ENCODE data around the gene GSTM3.

Gene GSTM3

DNA sequence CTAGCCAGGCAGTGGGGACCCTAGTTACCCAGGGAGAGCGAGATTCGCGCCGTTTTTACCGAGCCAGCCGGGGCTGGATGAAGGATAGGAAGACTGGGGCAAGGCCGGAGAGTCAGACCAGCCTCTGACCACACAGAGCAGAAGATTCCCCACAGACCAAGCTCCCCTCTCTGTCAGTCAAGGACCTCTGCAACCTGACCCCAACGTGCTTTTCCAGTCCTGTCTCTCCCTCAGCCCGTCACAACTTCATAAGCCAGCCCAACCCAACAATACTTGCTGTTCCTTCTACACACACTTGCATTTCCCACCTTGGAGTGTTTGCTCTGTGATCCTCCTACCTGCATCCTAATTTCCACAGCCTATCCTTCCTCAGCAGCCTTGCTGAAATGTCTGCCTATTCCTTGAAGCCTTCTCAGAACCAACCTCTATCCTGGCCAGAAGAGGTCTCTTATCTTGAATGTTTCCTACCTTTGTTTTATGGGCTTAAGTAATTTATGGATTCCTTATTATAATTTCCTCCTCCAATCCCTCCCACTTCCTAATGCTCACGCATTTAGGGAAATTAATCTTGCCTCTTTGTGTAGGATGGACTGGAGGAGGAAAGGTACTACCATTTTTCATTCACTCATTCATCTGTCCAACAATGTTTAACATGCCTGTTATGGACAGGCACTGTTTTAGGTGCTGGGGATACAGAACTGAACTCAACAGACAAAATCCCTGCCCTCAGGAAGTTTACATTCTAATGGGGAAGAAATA, at the start of gene GSTM3:
GSTM3 (minus strand) TSS at position 424 of the 759 bp plus-strand sequence. CDS start 751 bp downstream, outside the sequence.
- no peak for DNase-seq
- H3K4me3 Mint-ChIP-seq: peak within 1 kb of the TSS; percentile 45 to 87
- peak within 1 kb of the TSS in 1 of 2 donors; percentile 95 for H3K27ac Mint-ChIP-seq
- ATAC-seq: no peak
- peaks cover 25% of the 10 kb centered on the region for H3K27me3 Mint-ChIP-seq
- no peaks in the 10 kb centered on the region for H3K9me3 Mint-ChIP-seq
- peaks cover 12% of the 10 kb centered on the region for H3K4me1 Mint-ChIP-seq

DNA sequence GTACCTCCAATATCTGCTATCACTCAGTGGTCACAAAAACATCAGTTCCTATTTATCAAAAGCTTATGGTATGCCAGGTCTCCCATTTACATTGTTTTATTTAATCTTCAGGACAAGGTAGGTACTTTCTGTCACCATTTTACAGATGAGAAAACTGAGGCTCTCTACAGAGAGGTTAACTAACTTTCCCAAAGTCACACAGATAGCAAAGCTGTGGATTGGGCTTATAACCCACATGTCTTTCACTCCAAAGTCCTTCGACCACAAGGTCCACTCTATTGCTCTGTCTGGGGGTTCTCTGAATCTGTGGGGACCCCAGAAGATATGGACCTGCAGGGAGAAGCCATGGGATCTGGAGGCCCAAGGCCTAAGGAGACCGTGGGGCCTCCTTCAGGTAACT, 49.5 kb upstream of the GSTM3 start:
- Mint-ChIP-seq H3K27ac (peak overlapping the region; percentile 95 to 97), H3K4me1 (peaks cover 75% of the 10 kb centered on the region), H3K27me3 (no peaks in the 10 kb centered on the region), H3K9me3 (no peaks in the 10 kb centered on the region), H3K4me3 (peak overlapping the region; percentile 51 to 62)
- no peak for ATAC-seq
- no peak for DNase-seq

DNA sequence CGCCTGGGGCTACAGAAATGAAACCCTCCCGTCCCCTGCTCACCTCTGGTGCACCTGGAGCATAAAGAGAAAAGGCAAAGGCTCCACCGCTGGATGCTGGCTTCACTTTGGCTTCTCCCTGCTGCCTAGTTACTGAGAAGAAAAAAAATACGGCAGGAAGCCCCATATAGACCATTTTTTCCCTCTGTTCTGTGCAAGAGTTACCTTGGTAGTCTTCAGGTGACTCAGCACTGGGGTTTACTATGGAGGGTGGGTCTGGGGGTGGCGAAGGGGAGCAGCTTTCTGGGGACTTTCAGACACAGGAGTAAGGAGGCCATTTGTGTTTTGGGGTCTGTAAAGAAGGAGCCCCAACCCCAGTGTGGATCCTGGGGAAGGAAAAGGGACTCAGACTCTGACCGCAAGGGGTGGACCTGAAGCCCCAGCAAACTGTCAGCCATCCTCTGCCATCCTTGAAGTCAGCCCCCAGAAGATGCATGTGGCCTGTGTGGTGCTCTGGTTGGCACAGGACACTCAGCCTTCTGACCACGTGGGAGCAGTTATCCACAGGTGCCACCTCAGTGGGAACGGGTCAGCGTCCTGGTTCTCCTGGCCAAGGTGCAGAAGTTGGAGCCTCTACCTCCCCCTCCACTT, 48.8 kb upstream of the GSTM3 start:
- no peak for DNase-seq
- Mint-ChIP-seq H3K4me1 (peaks cover 72% of the 10 kb centered on the region), H3K4me3 (peak overlapping the region; percentile 16 to 40), H3K9me3 (no peaks in the 10 kb centered on the region), H3K27me3 (no peaks in the 10 kb centered on the region), H3K27ac (peak overlapping the region; percentile 34 to 92)
- ATAC-seq: no peak

DNA sequence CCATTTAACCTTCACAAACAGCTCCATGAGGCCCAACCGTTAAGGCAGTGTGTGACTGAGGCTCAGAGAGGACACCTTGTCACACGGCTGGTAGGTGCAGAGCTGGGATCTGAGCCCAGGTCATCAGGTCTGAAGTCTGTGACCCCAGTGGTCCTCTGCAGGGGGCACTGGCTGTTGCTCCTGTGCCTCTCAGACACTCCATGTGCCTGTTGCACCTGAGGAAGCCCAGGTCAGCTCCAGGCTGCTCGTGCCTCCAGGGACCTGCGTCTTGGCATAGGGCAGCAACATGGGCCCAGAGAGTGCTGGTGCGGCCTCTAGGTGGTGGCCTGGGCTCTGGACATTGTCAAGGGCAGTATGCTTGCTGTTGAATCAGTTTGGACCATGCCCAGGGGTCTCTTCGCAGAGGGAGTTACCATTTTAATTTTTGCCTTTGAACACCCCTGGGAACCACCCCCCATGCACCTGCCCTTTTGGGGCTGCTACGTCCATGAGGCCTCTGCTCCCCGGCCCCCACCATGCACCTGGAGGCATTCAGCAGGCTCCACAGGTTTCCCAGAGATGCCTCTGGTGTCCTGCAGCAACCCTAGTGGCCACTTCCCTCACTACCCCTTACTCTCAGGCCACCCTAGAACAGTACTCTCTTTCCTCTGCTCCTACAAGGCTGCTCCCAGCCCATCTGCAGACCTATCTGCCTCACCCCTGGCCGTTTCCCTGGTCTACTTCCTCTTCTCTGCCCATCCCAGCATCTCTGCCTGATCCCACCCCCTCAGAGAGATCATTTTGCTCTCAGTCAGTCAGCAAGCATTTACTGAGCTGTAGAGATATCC, 48.1 kb upstream of the GSTM3 start:
- Mint-ChIP-seq H3K4me3 (peak overlapping the region; percentile 8 to 16), H3K9me3 (no peaks in the 10 kb centered on the region), H3K27ac (peak overlapping the region; percentile 34 to 92), H3K27me3 (no peaks in the 10 kb centered on the region), H3K4me1 (peaks cover 65% of the 10 kb centered on the region)
- no peak for ATAC-seq
- no peak for DNase-seq

DNA sequence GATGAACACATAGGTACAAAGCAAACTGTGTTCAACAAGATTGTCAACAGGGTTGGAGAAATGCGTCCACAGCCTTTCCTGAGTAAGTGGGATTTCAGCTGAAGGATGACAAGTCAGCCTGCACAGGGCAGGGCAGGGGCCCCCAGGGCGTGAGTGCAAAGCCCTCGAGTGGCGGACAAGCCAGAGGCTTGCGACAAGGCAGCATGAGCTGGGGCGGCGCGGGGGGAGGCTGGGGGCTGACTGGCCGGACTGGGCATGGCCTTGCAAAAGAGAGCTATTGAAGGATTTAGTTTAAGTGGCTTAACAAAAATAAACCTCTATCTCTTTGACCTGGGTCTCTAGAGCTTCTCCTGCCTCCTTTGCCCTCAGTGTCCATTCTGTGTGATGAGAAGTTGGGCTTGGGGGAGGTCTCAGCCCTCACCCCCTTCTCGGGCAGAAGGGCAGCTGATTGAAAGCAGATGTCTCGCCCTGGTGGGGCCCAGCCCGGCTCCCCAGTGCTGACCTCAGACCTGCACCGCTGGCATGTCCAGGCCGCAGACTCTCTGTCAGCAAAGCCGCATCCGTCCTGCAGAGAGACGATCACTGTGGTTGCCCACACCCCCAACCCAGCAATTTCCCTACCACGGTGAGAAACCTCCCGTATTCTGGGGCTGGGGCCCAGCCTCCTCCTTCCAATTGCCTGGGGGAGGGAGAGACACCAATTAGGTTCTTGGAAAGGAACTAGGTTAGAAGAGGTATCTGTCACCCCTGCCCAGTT, 47.2 kb upstream of the GSTM3 start:
- H3K4me3 Mint-ChIP-seq: no peak overlapping the region
- DNase-seq (no peak), ATAC-seq (no peak)
- no peaks in the 10 kb centered on the region for H3K27me3 Mint-ChIP-seq
- no peaks in the 10 kb centered on the region for H3K9me3 Mint-ChIP-seq
- peak overlapping the region in 1 of 2 donors; percentile 61 for H3K27ac Mint-ChIP-seq
- peaks cover 56% of the 10 kb centered on the region for H3K4me1 Mint-ChIP-seq

DNA sequence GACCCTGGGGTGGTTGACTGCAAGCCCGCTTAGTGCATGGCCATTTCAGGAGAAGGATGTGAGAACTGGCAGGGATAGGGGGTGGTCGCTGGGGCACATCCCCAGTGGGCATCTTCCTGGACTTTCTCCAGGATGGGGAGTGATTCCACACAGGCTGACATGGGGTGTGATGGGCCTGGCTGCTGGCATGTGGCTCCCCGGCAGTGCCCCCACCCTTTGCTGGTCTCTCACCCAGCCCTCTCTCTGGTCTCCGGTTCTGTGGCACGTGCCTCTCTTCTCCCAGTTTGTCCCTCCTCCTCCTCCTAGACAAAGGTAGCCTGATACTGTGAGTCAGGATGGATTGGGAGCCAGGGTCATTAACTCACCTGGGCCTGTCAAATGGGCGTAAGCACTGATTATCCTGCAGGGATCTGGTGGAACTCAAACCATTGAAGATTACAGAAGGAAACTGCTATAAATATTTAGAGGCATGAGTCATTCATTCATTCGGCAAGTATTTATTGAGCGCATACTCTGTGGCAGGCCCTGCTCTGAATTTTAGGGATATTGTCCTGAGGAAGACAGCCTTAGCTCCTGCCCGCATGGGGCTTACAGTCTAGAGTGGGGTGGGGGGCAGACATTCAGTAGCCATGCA, 46.5 kb upstream of the GSTM3 start:
- Mint-ChIP-seq H3K27me3 (no peaks in the 10 kb centered on the region), H3K27ac (no peak overlapping the region), H3K9me3 (no peaks in the 10 kb centered on the region), H3K4me1 (peaks cover 49% of the 10 kb centered on the region), H3K4me3 (no peak overlapping the region)
- DNase-seq (no peak), ATAC-seq (no peak)

DNA sequence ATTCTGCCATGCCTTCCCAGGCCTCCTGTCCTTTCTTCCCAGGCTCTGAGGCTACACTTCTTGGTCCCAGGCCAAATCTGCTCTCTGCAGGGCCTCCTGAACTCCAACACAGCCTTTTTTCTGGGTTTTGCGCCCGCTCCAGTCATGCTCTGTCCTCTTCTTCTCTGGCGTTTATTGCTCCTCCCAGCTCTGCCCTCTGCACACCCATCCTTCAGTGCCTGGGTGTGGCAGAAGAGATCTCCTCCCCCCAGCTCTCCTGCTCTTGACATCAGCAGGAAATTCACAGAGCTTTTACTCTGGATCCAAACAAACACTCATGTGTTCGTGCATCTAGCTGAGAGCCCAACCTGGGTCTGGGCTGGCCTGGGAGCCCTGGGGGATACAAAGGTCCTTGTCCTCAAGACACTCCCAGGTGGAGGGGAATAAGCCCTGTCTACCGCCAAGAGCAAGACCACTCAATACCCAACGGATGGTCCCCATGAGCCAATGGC, 45.7 kb upstream of the GSTM3 start:
- Mint-ChIP-seq H3K9me3 (no peaks in the 10 kb centered on the region), H3K27ac (peak overlapping the region; percentile 21 to 77), H3K27me3 (no peaks in the 10 kb centered on the region), H3K4me1 (peaks cover 41% of the 10 kb centered on the region), H3K4me3 (no peak overlapping the region)
- ATAC-seq: no peak
- no peak for DNase-seq

DNA sequence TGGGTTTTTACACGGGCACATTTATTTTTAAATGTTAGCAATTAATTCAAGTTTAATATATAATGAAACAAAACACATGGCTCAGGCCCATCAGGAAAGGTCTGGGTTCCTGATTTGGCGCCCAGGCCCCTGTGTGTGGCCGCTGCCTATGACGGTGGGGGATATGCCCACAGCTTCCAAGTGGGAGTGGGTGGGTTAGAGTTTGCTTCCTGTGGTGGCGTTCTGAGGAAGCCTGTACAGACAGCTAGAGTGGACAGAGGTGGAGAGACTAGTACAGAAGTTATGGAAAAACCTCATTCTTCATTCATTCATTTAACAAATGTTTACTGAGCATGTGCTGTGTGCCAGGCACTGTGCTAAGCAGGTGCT, 45.3 kb upstream of the GSTM3 start:
- Mint-ChIP-seq H3K27me3 (no peaks in the 10 kb centered on the region), H3K4me1 (peaks cover 37% of the 10 kb centered on the region), H3K4me3 (no peak overlapping the region), H3K9me3 (no peaks in the 10 kb centered on the region), H3K27ac (no peak overlapping the region)
- DNase-seq (no peak), ATAC-seq (no peak)

DNA sequence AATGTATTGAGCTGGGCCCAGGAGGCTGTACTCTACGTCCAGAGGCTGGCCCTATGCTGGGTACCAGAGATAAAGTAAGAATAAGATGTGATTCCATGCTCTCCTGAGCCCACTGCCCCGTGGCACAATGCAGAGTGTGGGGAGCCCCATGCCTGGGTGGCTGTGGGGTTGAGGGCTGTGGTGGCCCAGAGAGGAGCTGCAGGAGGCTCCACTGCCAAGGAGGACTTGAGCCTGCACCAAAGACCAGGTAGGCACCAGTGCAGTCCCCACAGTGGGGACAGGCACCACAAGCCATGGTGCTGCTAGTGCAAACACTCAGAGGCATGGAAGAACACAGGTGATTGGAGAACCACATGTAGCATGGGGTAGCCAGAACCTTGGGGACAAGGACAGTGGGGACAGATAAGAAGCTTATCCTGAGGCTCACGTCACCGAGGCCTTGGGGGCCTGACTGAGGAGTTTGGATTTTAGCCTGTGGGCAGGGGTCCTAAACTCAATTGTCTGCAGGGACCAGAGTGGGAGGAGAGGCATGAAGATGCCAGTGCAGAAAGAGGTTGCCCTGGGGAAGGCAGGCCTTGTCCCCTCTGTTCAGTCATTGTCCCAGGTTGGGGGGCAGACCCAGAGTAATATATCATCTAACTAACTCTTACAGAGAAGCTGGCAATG, 44.7 kb upstream of the GSTM3 start:
- DNase-seq (no peak), ATAC-seq (no peak)
- no peak overlapping the region for H3K4me3 Mint-ChIP-seq
- no peaks in the 10 kb centered on the region for H3K9me3 Mint-ChIP-seq
- peaks cover 31% of the 10 kb centered on the region for H3K4me1 Mint-ChIP-seq
- no peak overlapping the region for H3K27ac Mint-ChIP-seq
- no peaks in the 10 kb centered on the region for H3K27me3 Mint-ChIP-seq

DNA sequence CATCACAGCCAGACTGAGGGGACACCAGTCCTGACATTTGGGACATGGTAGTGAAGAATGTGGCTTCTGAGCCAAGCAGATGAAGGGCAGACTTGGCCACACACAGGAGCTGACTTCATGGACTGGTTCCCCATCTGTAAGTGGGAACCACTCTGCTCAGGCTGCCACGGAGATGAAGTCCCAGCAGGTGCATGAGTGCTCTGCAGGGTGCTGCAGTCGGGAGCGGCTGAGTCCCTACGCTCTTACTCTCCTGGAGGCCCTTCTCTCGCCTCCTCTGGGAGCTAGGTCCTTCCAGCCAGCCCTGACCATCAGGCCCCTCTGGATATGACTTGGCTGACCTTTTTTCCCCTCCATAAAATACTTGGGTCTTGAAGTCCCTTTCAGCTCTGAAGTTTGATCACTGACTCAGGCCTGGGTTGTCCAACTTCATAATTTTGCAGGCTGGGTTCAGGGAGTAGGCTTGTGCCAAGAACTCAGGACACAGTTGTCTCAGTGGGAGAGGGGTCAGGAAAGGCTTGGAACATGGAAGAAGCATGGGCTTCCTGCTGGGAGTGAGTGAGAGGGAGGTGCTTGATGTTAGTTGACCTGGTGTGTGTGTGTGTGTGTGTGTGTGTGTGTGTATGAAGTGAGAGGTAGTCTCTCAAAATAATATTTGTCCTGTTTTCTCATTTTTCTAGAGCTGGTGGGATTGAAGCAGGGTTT, 43.9 kb upstream of the GSTM3 start:
- peaks cover 23% of the 10 kb centered on the region for H3K4me1 Mint-ChIP-seq
- H3K27me3 Mint-ChIP-seq: no peaks in the 10 kb centered on the region
- ATAC-seq (no peak), DNase-seq (no peak)
- no peaks in the 10 kb centered on the region for H3K9me3 Mint-ChIP-seq
- H3K27ac Mint-ChIP-seq: peak overlapping the region in 1 of 2 donors; percentile 49
- H3K4me3 Mint-ChIP-seq: no peak overlapping the region

DNA sequence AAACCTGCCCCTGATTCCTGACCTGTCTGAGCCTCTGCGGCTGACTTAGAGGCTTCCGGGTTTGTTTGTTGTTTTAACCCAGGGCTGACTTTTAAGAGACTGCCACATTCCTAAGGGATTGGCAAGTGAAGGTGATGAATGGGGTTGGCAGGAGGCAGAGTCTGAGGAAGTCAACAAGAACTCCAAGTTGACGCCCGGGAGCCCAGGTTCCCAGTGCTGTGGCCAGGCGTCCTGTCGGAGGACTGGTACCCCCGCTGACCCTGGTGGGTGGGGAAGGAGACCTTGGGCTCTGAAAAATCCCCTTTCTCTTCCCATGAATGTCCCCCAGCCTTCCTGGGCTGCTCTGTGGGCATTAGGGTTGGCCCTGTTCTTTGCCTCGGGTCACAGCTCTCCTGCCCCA, 42.6 kb upstream of the GSTM3 start:
- Mint-ChIP-seq H3K4me3 (no peak overlapping the region), H3K27me3 (no peaks in the 10 kb centered on the region), H3K4me1 (peaks cover 10% of the 10 kb centered on the region), H3K27ac (peak overlapping the region in 1 of 2 donors; percentile 89), H3K9me3 (no peaks in the 10 kb centered on the region)
- DNase-seq: no peak
- ATAC-seq: no peak

DNA sequence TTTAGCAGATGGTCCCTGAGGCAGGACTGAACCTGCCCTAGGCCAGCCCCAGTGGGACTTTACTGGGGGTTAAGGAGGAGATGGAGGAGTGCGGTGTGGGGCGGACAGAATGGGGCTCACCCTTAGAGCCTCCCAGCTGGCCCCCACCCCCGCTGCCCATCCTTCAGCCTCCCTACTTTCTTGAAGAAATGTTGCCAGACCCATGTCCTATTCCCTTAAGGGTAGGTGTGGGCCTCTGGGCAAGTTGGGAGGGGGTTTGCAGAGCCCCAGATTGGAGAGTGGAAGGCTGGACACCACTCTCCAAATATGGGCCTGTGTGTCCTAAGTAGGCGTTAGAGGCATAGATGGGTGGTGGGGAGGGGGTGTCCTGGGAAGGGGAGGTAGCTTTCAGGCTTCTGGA, 42.1 kb upstream of the GSTM3 start:
- Mint-ChIP-seq H3K27me3 (no peaks in the 10 kb centered on the region), H3K27ac (peak overlapping the region in 1 of 2 donors; percentile 36), H3K4me1 (peaks cover 8% of the 10 kb centered on the region), H3K9me3 (no peaks in the 10 kb centered on the region), H3K4me3 (no peak overlapping the region)
- DNase-seq (no peak), ATAC-seq (no peak)

DNA sequence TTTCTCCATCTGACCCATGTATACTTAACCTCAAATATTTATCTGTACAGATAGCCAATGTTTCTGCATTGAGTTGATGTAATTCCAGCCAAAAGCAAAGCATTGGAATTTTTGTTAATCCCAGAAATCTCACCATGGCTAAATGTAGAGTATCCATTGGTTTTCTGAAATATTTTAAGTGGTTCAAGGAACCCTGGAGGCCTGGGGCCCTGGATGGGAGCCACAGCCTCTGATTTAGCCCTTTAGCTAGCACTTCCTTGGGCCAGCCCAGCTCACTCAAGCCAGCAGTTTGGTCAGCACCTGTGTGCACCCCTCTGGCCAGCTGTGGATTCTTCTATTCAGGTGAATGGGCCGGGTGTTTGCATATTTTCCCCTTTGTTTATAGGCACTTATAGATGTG, 41.7 kb upstream of the GSTM3 start:
- no peak for DNase-seq
- no peaks in the 10 kb centered on the region for H3K9me3 Mint-ChIP-seq
- H3K4me1 Mint-ChIP-seq: peaks cover 4% of the 10 kb centered on the region
- no peaks in the 10 kb centered on the region for H3K27me3 Mint-ChIP-seq
- H3K4me3 Mint-ChIP-seq: no peak overlapping the region
- no peak for ATAC-seq
- no peak overlapping the region for H3K27ac Mint-ChIP-seq

DNA sequence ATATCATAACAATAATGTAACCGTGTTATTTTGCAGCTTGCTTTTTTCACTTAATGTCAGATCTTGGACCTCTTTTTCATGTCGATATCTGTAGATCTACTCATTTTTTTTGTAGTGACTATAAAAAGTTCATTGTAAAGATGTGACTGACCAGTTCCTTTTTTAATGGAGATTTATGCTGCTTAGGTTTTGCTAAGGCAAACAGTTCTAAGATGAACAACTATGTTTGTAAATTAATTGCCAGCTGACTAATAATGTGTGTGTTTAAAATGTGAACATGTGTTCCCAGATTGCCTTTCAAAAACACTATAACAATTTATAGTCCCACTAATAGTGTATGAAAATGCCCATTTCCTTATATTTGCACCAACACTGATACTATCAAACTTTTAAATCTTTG, 41.0 kb upstream of the GSTM3 start:
- H3K27ac Mint-ChIP-seq: peak overlapping the region in 1 of 2 donors; percentile 48
- no peaks in the 10 kb centered on the region for H3K27me3 Mint-ChIP-seq
- H3K9me3 Mint-ChIP-seq: no peaks in the 10 kb centered on the region
- DNase-seq: no peak
- ATAC-seq: no peak
- no peak overlapping the region for H3K4me3 Mint-ChIP-seq
- H3K4me1 Mint-ChIP-seq: peaks cover 7% of the 10 kb centered on the region
